HG03039 (cell line): ENCODE results near the gene DTX3.

Source experiments
- ATAC-seq: cut with Tn5 transposase; IDR thresholded peaks from one replicate; pipeline ENCODE4 v1.9.1; 2021; ENCODE audit warnings: mild to moderate bottlenecking, moderate library complexity; ENCODE audit not compliant: unreplicated experiment

The DTX3 gene

GRCh38 chr12:57619434-57620244 lies 15.0 kb downstream of the DTX3 start:
- ATAC-seq, result no peak

- no peak for ATAC-seq
These were observed 15.8 kb downstream of the DTX3 start for GRCh38 chr12:57620245-57620935.

- ATAC-seq, result no peak
These were observed 16.4 kb downstream of the DTX3 start for GRCh38 chr12:57620936-57621496.

- ATAC-seq, result no peak
These were observed 17.1 kb downstream of the DTX3 start for GRCh38 chr12:57621497-57622292.

GRCh38 chr12:57622293-57623245 lies 17.9 kb downstream of the DTX3 start:
- ATAC-seq, result no peak

- no peak for ATAC-seq
These were observed 18.8 kb downstream of the DTX3 start for GRCh38 chr12:57623385-57623784.

GRCh38 chr12:57623811-57624390 lies 19.3 kb downstream of the DTX3 start:
- ATAC-seq, result no peak

- no peak for ATAC-seq
These were observed 20.0 kb downstream of the DTX3 start for GRCh38 chr12:57624441-57625220.

GRCh38 chr12:57625261-57626032 lies 20.8 kb downstream of the DTX3 start:
- ATAC-seq, result no peak

- ATAC-seq, result no peak
These were observed 21.7 kb downstream of the DTX3 start for GRCh38 chr12:57626111-57626920.

- ATAC-seq, result no peak
These were observed 22.4 kb downstream of the DTX3 start for GRCh38 chr12:57626921-57627445.

GRCh38 chr12:57627501-57628279 lies 23.1 kb downstream of the DTX3 start:
- no peak for ATAC-seq

GRCh38 chr12:57628280-57629191 lies 23.9 kb downstream of the DTX3 start:
- ATAC-seq, result no peak

- no peak for ATAC-seq
These were observed 25.4 kb downstream of the DTX3 start for GRCh38 chr12:57629897-57630471.

GRCh38 chr12:57630891-57631433 lies 26.3 kb downstream of the DTX3 start:
- ATAC-seq, result no peak
